Astrocyte (in vitro differentiated cells and primary cell): ENCODE data around the gene SELENOT.

Experiments used
- EZH2 ChIP-seq: IDR thresholded peaks from 2 replicates; pipeline ENCODE4 v1.6.1; 2012; ENCODE audit warnings: mild to moderate bottlenecking, low read length, inconsistent platforms; ENCODE audit not compliant: insufficient read depth
- TF ChIP-seq, protein P1 (sequence below): IDR thresholded peaks from 2 replicates; pipeline ENCODE4 v1.5.1; 2011; ENCODE audit warnings: low read depth, mild to moderate bottlenecking, inconsistent platforms, low read length, moderate library complexity; ENCODE audit not compliant: insufficient read depth

DNA sequence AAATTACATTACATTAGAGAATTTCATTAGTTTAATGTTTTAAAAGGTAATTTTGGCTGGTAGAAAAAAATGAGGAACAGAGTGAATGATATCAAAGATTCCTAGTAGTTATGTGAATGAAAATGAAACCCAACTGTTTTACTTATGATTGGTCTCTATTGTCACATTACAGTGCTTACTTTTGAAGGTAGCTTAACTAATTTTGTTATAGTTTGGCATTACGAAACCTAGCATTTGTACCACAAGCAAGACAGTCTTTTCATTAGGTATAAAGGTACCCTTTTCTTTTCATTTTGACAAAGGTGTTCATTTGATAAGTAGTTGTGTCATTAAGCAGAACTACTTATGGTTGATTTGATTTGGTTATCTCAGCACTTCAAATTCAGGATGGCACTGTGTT lies 6.9 kb downstream of the SELENOT start:
- TF ChIP-seq EZH2 = no peak
- TF ChIP-seq, protein P1, sequence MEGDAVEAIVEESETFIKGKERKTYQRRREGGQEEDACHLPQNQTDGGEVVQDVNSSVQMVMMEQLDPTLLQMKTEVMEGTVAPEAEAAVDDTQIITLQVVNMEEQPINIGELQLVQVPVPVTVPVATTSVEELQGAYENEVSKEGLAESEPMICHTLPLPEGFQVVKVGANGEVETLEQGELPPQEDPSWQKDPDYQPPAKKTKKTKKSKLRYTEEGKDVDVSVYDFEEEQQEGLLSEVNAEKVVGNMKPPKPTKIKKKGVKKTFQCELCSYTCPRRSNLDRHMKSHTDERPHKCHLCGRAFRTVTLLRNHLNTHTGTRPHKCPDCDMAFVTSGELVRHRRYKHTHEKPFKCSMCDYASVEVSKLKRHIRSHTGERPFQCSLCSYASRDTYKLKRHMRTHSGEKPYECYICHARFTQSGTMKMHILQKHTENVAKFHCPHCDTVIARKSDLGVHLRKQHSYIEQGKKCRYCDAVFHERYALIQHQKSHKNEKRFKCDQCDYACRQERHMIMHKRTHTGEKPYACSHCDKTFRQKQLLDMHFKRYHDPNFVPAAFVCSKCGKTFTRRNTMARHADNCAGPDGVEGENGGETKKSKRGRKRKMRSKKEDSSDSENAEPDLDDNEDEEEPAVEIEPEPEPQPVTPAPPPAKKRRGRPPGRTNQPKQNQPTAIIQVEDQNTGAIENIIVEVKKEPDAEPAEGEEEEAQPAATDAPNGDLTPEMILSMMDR = no peak
